NCI-H748 (cell line): ENCODE measurements around the gene CCNH.

Experiments
- DNase-seq: peaks from one replicate; lab custom pipeline; 2025; ENCODE audit not compliant: unreplicated experiment; lab: John Stamatoyannopoulos, UW

CCNH gene

GRCh38 chr5:87412630-87413342, at the start of gene CCNH:
Gene CCNH, minus strand, starts transcription at chr5:87412930. Its CDS starts 136 bp downstream, at chr5:87412794.
- peak; percentile 99 for DNase-seq

GRCh38 chr5:87457706-87458105, 45.0 kb upstream of the CCNH start:
- no peak for DNase-seq

- no peak for DNase-seq
Observed at GRCh38 chr5:87453801-87454200, 41.1 kb upstream of the CCNH start.

GRCh38 chr5:87452837-87453236, 40.1 kb upstream of the CCNH start:
- no peak for DNase-seq

- no peak for DNase-seq
Observed at GRCh38 chr5:87442419-87442818, 29.7 kb upstream of the CCNH start.

GRCh38 chr5:87438231-87438630, 25.5 kb upstream of the CCNH start:
- DNase-seq, result no peak

- DNase-seq, result no peak
Observed at GRCh38 chr5:87437724-87438123, 25.0 kb upstream of the CCNH start.

GRCh38 chr5:87435144-87435694, 22.5 kb upstream of the CCNH start:
- DNase-seq, result no peak

- DNase-seq, result no peak
Observed at GRCh38 chr5:87434461-87434860, 21.7 kb upstream of the CCNH start.

GRCh38 chr5:87433945-87434344, 21.2 kb upstream of the CCNH start:
- DNase-seq, result no peak

GRCh38 chr5:87432460-87432859, 19.7 kb upstream of the CCNH start:
- DNase-seq, result no peak

GRCh38 chr5:87430863-87431457, 18.2 kb upstream of the CCNH start:
- DNase-seq, result no peak

GRCh38 chr5:87423755-87424154, 11.0 kb upstream of the CCNH start:
- no peak for DNase-seq

GRCh38 chr5:87421307-87421706, 8.6 kb upstream of the CCNH start:
- no peak for DNase-seq

GRCh38 chr5:87418506-87418905, 5.8 kb upstream of the CCNH start:
- DNase-seq, result no peak

- peak; percentile 39 for DNase-seq
Observed at GRCh38 chr5:87413343-87413645, 564 bp upstream of the CCNH start.

- peak; percentile 65 for DNase-seq
Observed at GRCh38 chr5:87411973-87412629, 629 bp downstream of the CCNH start.

GRCh38 chr5:87411586-87411972, 1.2 kb downstream of the CCNH start:
- no peak for DNase-seq

GRCh38 chr5:87410931-87411330, 1.8 kb downstream of the CCNH start:
- DNase-seq, result no peak

- no peak for DNase-seq
Observed at GRCh38 chr5:87408204-87408603, 4.5 kb downstream of the CCNH start.

GRCh38 chr5:87405472-87406155, 7.1 kb downstream of the CCNH start:
- no peak for DNase-seq

- no peak for DNase-seq
Observed at GRCh38 chr5:87404359-87404758, 8.4 kb downstream of the CCNH start.
